ENCODE data around the gene SUPT4H1. TPM values are rescaled to one million over a fixed set of nuclear protein-coding genes. Genes with fewer than 3 reads are reported as not detected.

Gene SUPT4H1
- total and polyA plus RNA-seq, 2 donors (not counting 1 experiment from before 2014, with no cell fraction given): 30.2 to 60.1 TPM

DNA sequence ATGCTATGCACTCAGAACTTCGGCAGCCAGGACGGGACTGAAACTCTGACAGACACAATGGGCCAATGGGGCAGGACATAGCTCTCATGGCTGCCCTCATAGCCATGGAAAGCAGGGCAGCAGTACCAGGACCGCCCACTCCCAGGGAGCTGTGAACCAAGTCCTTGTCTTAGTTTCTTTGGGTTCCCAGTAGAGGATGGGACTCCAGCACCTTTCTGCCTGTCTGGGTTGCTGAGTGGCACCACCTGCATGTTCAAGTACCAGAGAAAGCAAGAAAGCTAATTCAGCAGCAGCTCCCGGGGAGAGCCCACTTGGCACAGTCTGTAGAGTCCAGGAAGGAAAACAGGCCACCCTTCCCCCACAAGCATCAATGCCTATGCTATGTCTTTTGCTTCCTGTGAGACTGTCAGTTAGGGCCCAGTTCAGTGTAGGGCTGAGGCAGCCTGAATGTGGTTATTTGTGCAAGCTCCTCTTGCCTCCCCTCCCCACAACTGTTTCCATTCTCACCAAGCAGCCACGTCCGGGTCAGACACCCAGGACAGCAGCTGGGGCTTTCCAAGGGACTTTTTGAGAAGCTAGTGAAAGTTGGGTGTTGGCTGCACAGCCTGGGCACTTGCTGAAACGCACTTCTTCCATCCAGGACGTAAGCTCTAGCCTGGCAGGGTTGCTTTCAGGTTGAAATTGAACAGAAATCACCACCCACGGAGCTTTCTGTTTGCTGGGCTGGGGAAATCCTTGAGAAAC is 7.8 kb downstream of the SUPT4H1 start:
- H3K79me2 ChIP-seq (ENCODE audit: control insufficient read depth, insufficient read depth, low read length): peaks cover 92% of the 10 kb centered on the region
- H3K36me3 ChIP-seq (replicated peaks in 1 of 2; ENCODE audit: control extremely low read depth in 1 of 2, control insufficient read depth in 1 of 2, extremely low read depth in 1 of 2, insufficient read depth in 2 of 2, low read length in 1 of 2): peaks cover 9 to 44% of the 10 kb centered on the region in 2 experiments
- peak overlapping the region; percentile 56 to 82 (median 62) for H3K4me3 ChIP-seq (ENCODE audit: control extremely low read depth in 1 of 5, extremely low read depth in 1 of 5, insufficient read depth in 1 of 5, low read depth in 2 of 5, low read length in 4 of 5)
- CTCF ChIA-PET: interaction anchor here (0.6 to 13.7 kb wide), 21 partner anchors 8 to 404 kb away, joined by 3 to 587 read pairs (median 5); partner anchors contain the start of genes HSF5, RNF43, SUPT4H1 and TSPOAP1
- peaks cover 82% of the 10 kb centered on the region for H3K4me1 Mint-ChIP-seq
- POLR2A ChIA-PET: interaction anchor here (1.0 to 13.3 kb wide), 8 partner anchors 8 to 173 kb away, joined by 3 to 663 read pairs (median 9); partner anchors contain the start of genes HSF5, MKS1, RNF43 and SUPT4H1
- H3K27ac ChIP-seq (ENCODE audit: low read length in 2 of 2): peak overlapping the region; percentile 98 to 99
- intact Hi-C loops (cut with micrococcal nuclease): loop anchor here (1.0 to 2.0 kb wide), 5 partner anchors 8 to 175 kb away; partner anchors contain the start of genes RNF43 and SUPT4H1
- H3K27me3 Mint-ChIP-seq: no peaks in the 10 kb centered on the region
- ATAC-seq (ENCODE audit: low read depth): peak; percentile 85
- DNase-seq: peak; percentile 95
- H3K4me1 ChIP-seq (ENCODE audit: control insufficient read depth in 2 of 2, insufficient read depth in 2 of 2, low read length in 2 of 2): peaks cover 72 to 73% of the 10 kb centered on the region in 2 donors
- H3K4me2 ChIP-seq (replicated peaks; ENCODE audit: low read depth, low read length, poor library complexity, severe bottlenecking): peak overlapping the region; percentile 92
- peak overlapping the region; percentile 83 for H3K9ac ChIP-seq (ENCODE audit: low read length)
- no peaks in the 10 kb centered on the region for H3K27me3 ChIP-seq (replicated peaks in 1 of 4; ENCODE audit: control extremely low read depth in 1 of 4, control insufficient read depth in 3 of 4, insufficient read depth in 4 of 4, low read length in 3 of 4)
- 12% methylated on average over 6 of the region's 9 CpGs for WGBS (ENCODE audit: insufficient coverage)
- H3K9me3 Mint-ChIP-seq (ENCODE audit: insufficient read depth): no peaks in the 10 kb centered on the region
- H3K4me3 Mint-ChIP-seq: peak overlapping the region; percentile 88
- peaks cover 25% of the 10 kb centered on the region for H4K20me1 ChIP-seq (ENCODE audit: control insufficient read depth, insufficient read depth, low read length, poor library complexity, severe bottlenecking)
- peak overlapping the region; percentile 94 for H3K27ac Mint-ChIP-seq
- no peak overlapping the region for H2AFZ ChIP-seq (ENCODE audit: insufficient read depth, low read depth, low read length, poor library complexity, severe bottlenecking)
- no peaks in the 10 kb centered on the region for H3K9me3 ChIP-seq (ENCODE audit: control extremely low read depth in 1 of 3, control insufficient read depth in 2 of 3, insufficient read depth in 1 of 3, low read length in 2 of 3)
- TF ChIP-seq EZH2 (IDR thresholded peaks at IDR 0.05; ENCODE audit: borderline replicate concordance, insufficient read depth, low read depth, low read length, poor library complexity, severe bottlenecking): no peak
- TF ChIP-seq, protein P1, sequence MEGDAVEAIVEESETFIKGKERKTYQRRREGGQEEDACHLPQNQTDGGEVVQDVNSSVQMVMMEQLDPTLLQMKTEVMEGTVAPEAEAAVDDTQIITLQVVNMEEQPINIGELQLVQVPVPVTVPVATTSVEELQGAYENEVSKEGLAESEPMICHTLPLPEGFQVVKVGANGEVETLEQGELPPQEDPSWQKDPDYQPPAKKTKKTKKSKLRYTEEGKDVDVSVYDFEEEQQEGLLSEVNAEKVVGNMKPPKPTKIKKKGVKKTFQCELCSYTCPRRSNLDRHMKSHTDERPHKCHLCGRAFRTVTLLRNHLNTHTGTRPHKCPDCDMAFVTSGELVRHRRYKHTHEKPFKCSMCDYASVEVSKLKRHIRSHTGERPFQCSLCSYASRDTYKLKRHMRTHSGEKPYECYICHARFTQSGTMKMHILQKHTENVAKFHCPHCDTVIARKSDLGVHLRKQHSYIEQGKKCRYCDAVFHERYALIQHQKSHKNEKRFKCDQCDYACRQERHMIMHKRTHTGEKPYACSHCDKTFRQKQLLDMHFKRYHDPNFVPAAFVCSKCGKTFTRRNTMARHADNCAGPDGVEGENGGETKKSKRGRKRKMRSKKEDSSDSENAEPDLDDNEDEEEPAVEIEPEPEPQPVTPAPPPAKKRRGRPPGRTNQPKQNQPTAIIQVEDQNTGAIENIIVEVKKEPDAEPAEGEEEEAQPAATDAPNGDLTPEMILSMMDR (IDR thresholded peaks at IDR 0.05): no peak
